ENCODE measurements around the gene PNLIPRP1. TPM values are rescaled to one million over a fixed set of nuclear protein-coding genes. Genes with fewer than 3 reads are reported as not detected.

PNLIPRP1 gene
- total and polyA plus RNA-seq, 4 donors, result not detected

GRCh38 chr10:116646502-116646901 lies 55.7 kb downstream of the PNLIPRP1 start:
- DNase-seq (ENCODE audit: low read depth in 4 of 6, low spot score in 6 of 6), result no peak
- Histone ChIP-seq H3K27ac (ENCODE audit: low read depth, low read length) (no peak overlapping the region), H3K9me3 (ENCODE audit: control insufficient read depth, insufficient read depth, low read length) (peaks cover 3% of the 10 kb centered on the region), H3K27me3 (ENCODE audit: control insufficient read depth, insufficient read depth, low read length) (no peaks in the 10 kb centered on the region), H3K4me1 (ENCODE audit: control insufficient read depth, insufficient read depth, low read length) (no peaks in the 10 kb centered on the region), H3K36me3 (ENCODE audit: control insufficient read depth, insufficient read depth, low read length) (no peaks in the 10 kb centered on the region), H3K4me3 (ENCODE audit: low read depth, low read length) (no peak overlapping the region)
- 97% methylated on average over 5 of the region's 5 CpGs for WGBS (ENCODE audit: insufficient coverage)

- no peaks in the 10 kb centered on the region for H3K4me1 ChIP-seq (ENCODE audit: control insufficient read depth, insufficient read depth, low read length)
- no peak overlapping the region for H3K4me3 ChIP-seq (ENCODE audit: low read depth, low read length)
- H3K36me3 ChIP-seq (ENCODE audit: control insufficient read depth, insufficient read depth, low read length), result no peaks in the 10 kb centered on the region
- H3K27me3 ChIP-seq (ENCODE audit: control insufficient read depth, insufficient read depth, low read length), result no peaks in the 10 kb centered on the region
- H3K27ac ChIP-seq (ENCODE audit: low read depth, low read length), result no peak overlapping the region
- peaks cover 3% of the 10 kb centered on the region for H3K9me3 ChIP-seq (ENCODE audit: control insufficient read depth, insufficient read depth, low read length)
- DNase-seq (ENCODE audit: low read depth in 4 of 6, low spot score in 6 of 6), result no peak
- WGBS (ENCODE audit: insufficient coverage), result 77% methylated on average over 4 of the region's 8 CpGs
Observed at GRCh38 chr10:116648903-116649302, 58.1 kb downstream of the PNLIPRP1 start.

GRCh38 chr10:116653885-116654284 lies 63.1 kb downstream of the PNLIPRP1 start:
- Histone ChIP-seq H3K9me3 (ENCODE audit: control insufficient read depth, insufficient read depth, low read length) (peaks cover 3% of the 10 kb centered on the region), H3K36me3 (ENCODE audit: control insufficient read depth, insufficient read depth, low read length) (no peaks in the 10 kb centered on the region), H3K27ac (ENCODE audit: low read depth, low read length) (no peak overlapping the region), H3K27me3 (ENCODE audit: control insufficient read depth, insufficient read depth, low read length) (no peaks in the 10 kb centered on the region), H3K4me3 (ENCODE audit: low read depth, low read length) (no peak overlapping the region), H3K4me1 (ENCODE audit: control insufficient read depth, insufficient read depth, low read length) (no peaks in the 10 kb centered on the region)
- no peak for DNase-seq (ENCODE audit: low read depth in 4 of 6, low spot score in 6 of 6)
- WGBS (ENCODE audit: insufficient coverage), result no CpG with 5 or more reads among the region's 1 CpG

- no peaks in the 10 kb centered on the region for H3K27me3 ChIP-seq (ENCODE audit: control insufficient read depth, insufficient read depth, low read length)
- H3K27ac ChIP-seq (ENCODE audit: low read depth, low read length), result no peak overlapping the region
- H3K9me3 ChIP-seq (ENCODE audit: control insufficient read depth, insufficient read depth, low read length), result peaks cover 3% of the 10 kb centered on the region
- no peaks in the 10 kb centered on the region for H3K4me1 ChIP-seq (ENCODE audit: control insufficient read depth, insufficient read depth, low read length)
- no peak overlapping the region for H3K4me3 ChIP-seq (ENCODE audit: low read depth, low read length)
- H3K36me3 ChIP-seq (ENCODE audit: control insufficient read depth, insufficient read depth, low read length), result no peaks in the 10 kb centered on the region
- 39% methylated on average over 2 of the region's 4 CpGs for WGBS (ENCODE audit: insufficient coverage)
- no peak for DNase-seq (ENCODE audit: low read depth in 4 of 6, low spot score in 6 of 6)
Observed at GRCh38 chr10:116654816-116655215, 64.1 kb downstream of the PNLIPRP1 start.

- no peak overlapping the region for H3K4me3 ChIP-seq (ENCODE audit: low read depth, low read length)
- no peaks in the 10 kb centered on the region for H3K9me3 ChIP-seq (ENCODE audit: control insufficient read depth, insufficient read depth, low read length)
- H3K4me1 ChIP-seq (ENCODE audit: control insufficient read depth, insufficient read depth, low read length), result no peaks in the 10 kb centered on the region
- no peak overlapping the region for H3K27ac ChIP-seq (ENCODE audit: low read depth, low read length)
- DNase-seq (ENCODE audit: low read depth in 4 of 6, low spot score in 6 of 6), result peak in 1 of 6 donors; percentile 31
- no peaks in the 10 kb centered on the region for H3K27me3 ChIP-seq (ENCODE audit: control insufficient read depth, insufficient read depth, low read length)
- 83% methylated on average over 2 of the region's 2 CpGs for WGBS (ENCODE audit: insufficient coverage)
- H3K36me3 ChIP-seq (ENCODE audit: control insufficient read depth, insufficient read depth, low read length), result no peaks in the 10 kb centered on the region
Observed at GRCh38 chr10:116655568-116655967, 64.8 kb downstream of the PNLIPRP1 start.

- DNase-seq (ENCODE audit: low read depth in 4 of 6, low spot score in 6 of 6), result peak in 1 of 6 donors; percentile 52
- no CpG with 5 or more reads among the region's 4 CpGs for whole genome bisulfite sequencing (ENCODE audit: insufficient coverage)
Observed at GRCh38 chr10:116656044-116656443, 65.3 kb downstream of the PNLIPRP1 start.

GRCh38 chr10:116657863-116658551 lies 67.2 kb downstream of the PNLIPRP1 start:
- no peak overlapping the region for H3K4me3 ChIP-seq (ENCODE audit: low read depth, low read length)
- H3K36me3 ChIP-seq (ENCODE audit: control insufficient read depth, insufficient read depth, low read length), result no peaks in the 10 kb centered on the region
- WGBS (ENCODE audit: insufficient coverage), result 100% methylated on average over 3 of the region's 5 CpGs
- H3K9me3 ChIP-seq (ENCODE audit: control insufficient read depth, insufficient read depth, low read length), result no peaks in the 10 kb centered on the region
- no peaks in the 10 kb centered on the region for H3K27me3 ChIP-seq (ENCODE audit: control insufficient read depth, insufficient read depth, low read length)
- no peaks in the 10 kb centered on the region for H3K4me1 ChIP-seq (ENCODE audit: control insufficient read depth, insufficient read depth, low read length)
- no peak overlapping the region for H3K27ac ChIP-seq (ENCODE audit: low read depth, low read length)
- DNase-seq (ENCODE audit: low read depth in 4 of 6, low spot score in 6 of 6), result no peak

More at GRCh38 chr10:116656044-116656443, 65.3 kb downstream of the PNLIPRP1 start:
- H3K27me3 ChIP-seq (ENCODE audit: control insufficient read depth, insufficient read depth, low read length), result no peaks in the 10 kb centered on the region
- H3K4me3 ChIP-seq (ENCODE audit: low read depth, low read length), result no peak overlapping the region
- H3K9me3 ChIP-seq (ENCODE audit: control insufficient read depth, insufficient read depth, low read length), result no peaks in the 10 kb centered on the region
- no peak overlapping the region for H3K27ac ChIP-seq (ENCODE audit: low read depth, low read length)
- H3K36me3 ChIP-seq (ENCODE audit: control insufficient read depth, insufficient read depth, low read length), result no peaks in the 10 kb centered on the region
- H3K4me1 ChIP-seq (ENCODE audit: control insufficient read depth, insufficient read depth, low read length), result no peaks in the 10 kb centered on the region

Other genes with a start within 250 kb of the PNLIPRP1 start
- gene PNLIPRP3, start 163.1 kb upstream of the PNLIPRP1 start, total RNA-seq, result not detected
- not detected for gene PNLIPRP3, start 163.1 kb upstream of the PNLIPRP1 start, polyA plus RNA-seq (ENCODE audit: insufficient read length in 2 of 2)
- under 1 TPM; 0.11 to 0.20 TPM for gene PNLIP, start 45.0 kb upstream of the PNLIPRP1 start, total RNA-seq
- gene PNLIP, start 45.0 kb upstream of the PNLIPRP1 start, polyA plus RNA-seq (ENCODE audit: insufficient read length in 2 of 2), result under 1 TPM; 0.42 to 0.57 TPM
- under 1 TPM in 1 of 2 donors, not detected in 1; 0.22 TPM for gene PNLIPRP2, start 30.0 kb downstream of the PNLIPRP1 start, total RNA-seq
- gene PNLIPRP2, start 30.0 kb downstream of the PNLIPRP1 start, polyA plus RNA-seq (ENCODE audit: insufficient read length in 2 of 2), result under 1 TPM; 0.18 to 0.30 TPM
- 100 to 1,000 TPM in 1 of 2 donors, 10 to 100 TPM in 1; 35.1 to 106 TPM for gene HSPA12A, start 151.6 kb downstream of the PNLIPRP1 start, total RNA-seq
- gene HSPA12A, start 151.6 kb downstream of the PNLIPRP1 start, polyA plus RNA-seq (ENCODE audit: insufficient read length in 2 of 2), result 10 to 100 TPM; 68.3 to 69.4 TPM

Measured in spinal cord (tissue), 10 donors.